Adipose tissue (tissue), 3 donors: ENCODE measurements around the gene SNURF. TPM values are rescaled to one million over a fixed set of nuclear protein-coding genes. Genes with fewer than 3 reads are reported as not detected.
"Not testable (repeated sequence)": the region's sequence is repeated elsewhere in the genome, so short reads cannot be mapped to it uniquely, and the experiment has no call there.

ENCODE experiments used
- H3K27ac ChIP-seq: one replicate; pipeline ENCODE4 v1.5.1; 2013; ENCODE audit warnings: low read depth, low read length
- WGBS, 3 donors: extraction: QIAGEN DNeasy Blood & Tissue Kit; methylation state at CpG; one replicate each; pipeline ENCODE4 v1.1.7; 2013; 5-methylcytosine and 5-hydroxymethylcytosine counted together
- polyA plus RNA-seq, 3 donors: library from polyadenylated mRNA; stranded (reverse); fragments of 200-250 nt; gene quantifications; one replicate each; pipeline ENCODE4 v1.2.3, GENCODE V29; 2013
- donor health status: healthy with polysubstance abuse.
- donor health status: Bipolar disorder and iron deficiency.
- donor health status: healthy.

The SNURF gene
- polyA plus RNA-seq, result 1 to 10 TPM; 1.3 to 4.6 (median 2.2) TPM

GRCh38 chr15:24954783-24955530 is at the start of gene SNURF, which contains the start of gene SNRPN:
Gene SNURF (plus strand): TSS chr15:24954987. CDS start chr15:24955049, 62 bp downstream.
Gene SNRPN (plus strand): TSS chr15:24954987. CDS start chr15:24974454, 19,467 bp downstream.
- WGBS, 3 donors, result 40 to 45% (median 41%) methylated on average over 47 of the region's 47 CpGs
- H3K27ac ChIP-seq, result no peak within 1 kb of the TSS

- H3K27ac ChIP-seq, result no peak overlapping the region
- WGBS, 3 donors, result 51 to 81% (median 65%) methylated on average over 8 of the region's 8 CpGs
Observed at GRCh38 chr15:24916305-24917009, 38.3 kb upstream of the SNURF start.

- WGBS, 3 donors, result 83 to 89% (median 88%) methylated on average over 14 of the region's 14 CpGs
- H3K27ac ChIP-seq, result no peak overlapping the region
Observed at GRCh38 chr15:24917431-24917830, 37.4 kb upstream of the SNURF start.

- H3K27ac ChIP-seq, result no peak overlapping the region
- 58 to 80% (median 79%) methylated on average over 2 of the region's 2 CpGs for WGBS, 3 donors
Observed at GRCh38 chr15:24919446-24919845, 35.3 kb upstream of the SNURF start.

GRCh38 chr15:24922781-24923180 is 32.0 kb upstream of the SNURF start:
- 81 to 86% (median 85%) methylated on average over 6 of the region's 6 CpGs for WGBS, 3 donors
- not testable (repeated sequence) for H3K27ac ChIP-seq

GRCh38 chr15:24924153-24924552 is 30.6 kb upstream of the SNURF start:
- 54 to 83% (median 78%) methylated on average over 3 of the region's 3 CpGs for WGBS, 3 donors
- H3K27ac ChIP-seq, result no peak overlapping the region

GRCh38 chr15:24924621-24925020 is 30.2 kb upstream of the SNURF start:
- WGBS, 3 donors, result 28 to 71% (median 66%) methylated on average over 2 of the region's 2 CpGs
- no peak overlapping the region for H3K27ac ChIP-seq

- H3K27ac ChIP-seq, result not testable (repeated sequence)
Observed at GRCh38 chr15:24931874-24932732, 22.7 kb upstream of the SNURF start.

GRCh38 chr15:24933716-24934115 is 21.1 kb upstream of the SNURF start:
- H3K27ac ChIP-seq, result no peak overlapping the region
- 85 to 88% (median 87%) methylated on average over 7 of the region's 7 CpGs for WGBS, 3 donors

More at GRCh38 chr15:24931874-24932732, 22.7 kb upstream of the SNURF start:
- 83 to 86% (median 85%) methylated on average over 10 of the region's 10 CpGs for WGBS, 3 donors

GRCh38 chr15:24938224-24938623 is 16.6 kb upstream of the SNURF start:
- not testable (repeated sequence) for H3K27ac ChIP-seq
- WGBS, 3 donors, result 68 to 83% (median 71%) methylated on average over 3 of the region's 3 CpGs

GRCh38 chr15:24940236-24940635 is 14.6 kb upstream of the SNURF start:
- WGBS, 3 donors, result 46 to 52% (median 50%) methylated on average over 2 of the region's 2 CpGs
- no peak overlapping the region for H3K27ac ChIP-seq

GRCh38 chr15:24943361-24943760 is 11.4 kb upstream of the SNURF start:
- H3K27ac ChIP-seq, result no peak overlapping the region
- WGBS, 3 donors, result 68 to 87% (median 75%) methylated on average over 1 of the region's 1 CpG

- WGBS, 3 donors, result 11 to 55% (median 55%) methylated on average over 1 of the region's 1 CpG
- H3K27ac ChIP-seq, result no peak overlapping the region
Observed at GRCh38 chr15:24944954-24945353, 9.8 kb upstream of the SNURF start.

GRCh38 chr15:24945711-24946110 is 9.1 kb upstream of the SNURF start:
- 81 to 95% (median 87%) methylated on average over 1 of the region's 1 CpG for WGBS, 3 donors
- H3K27ac ChIP-seq, result no peak overlapping the region

- WGBS, 3 donors, result 68 to 75% (median 69%) methylated on average over 3 of the region's 3 CpGs
- H3K27ac ChIP-seq, result no peak overlapping the region
Observed at GRCh38 chr15:24948495-24948894, 6.3 kb upstream of the SNURF start.

GRCh38 chr15:24955531-24955921 is 739 bp downstream of the SNURF start:
- whole genome bisulfite sequencing, 3 donors, result 38 to 56% (median 48%) methylated on average over 31 of the region's 31 CpGs
- H3K27ac ChIP-seq, result no peak overlapping the region

- H3K27ac ChIP-seq, result no peak overlapping the region
- 33 to 55% (median 51%) methylated on average over 26 to 28 of the region's 28 CpGs for WGBS, 3 donors
Observed at GRCh38 chr15:24956111-24956838, 1.5 kb downstream of the SNURF start.

- 68 to 82% (median 80%) methylated on average over 2 of the region's 2 CpGs for WGBS, 3 donors
- H3K27ac ChIP-seq, result no peak overlapping the region
Observed at GRCh38 chr15:24957691-24958090, 2.9 kb downstream of the SNURF start.
